ENCODE measurements around the gene STYXL1.

Gene STYXL1

DNA sequence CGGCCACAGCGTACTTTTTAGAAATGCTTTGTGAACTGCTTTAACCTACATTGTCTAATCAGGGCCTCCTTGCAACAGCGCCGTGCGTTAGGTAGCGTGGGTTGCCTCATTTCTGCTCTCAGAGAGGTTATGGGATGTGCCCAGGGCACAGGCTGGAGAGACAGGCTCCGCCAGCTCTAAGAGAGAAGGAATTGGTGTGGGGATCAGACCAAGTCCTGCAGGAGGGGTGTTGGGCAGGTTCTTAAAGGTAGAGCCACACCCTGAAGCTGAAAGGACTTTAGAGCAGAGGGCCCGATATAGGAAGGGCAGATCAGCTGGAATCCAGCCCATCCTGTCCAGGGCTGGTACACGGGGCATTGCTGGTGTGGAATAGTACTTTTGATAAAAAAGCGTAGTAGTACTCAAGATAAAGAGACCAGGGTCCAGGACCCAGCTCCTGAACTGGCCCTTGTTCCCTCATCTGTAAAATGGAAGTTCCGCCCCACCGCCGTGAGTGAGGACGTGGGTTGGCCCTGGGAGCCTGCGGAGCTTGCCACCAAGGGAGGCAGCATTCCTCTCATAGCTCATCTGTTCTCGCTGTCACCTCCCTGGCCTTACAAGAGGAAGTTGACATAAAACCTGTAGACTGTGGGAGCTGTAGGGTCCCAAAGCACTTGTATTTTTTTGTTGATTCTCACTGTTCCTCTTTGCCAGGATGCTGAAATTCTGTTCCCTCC lies 90.6 kb downstream of the STYXL1 start:
- no peak for DNase-seq (ENCODE audit: low read depth in 2 of 2)

DNA sequence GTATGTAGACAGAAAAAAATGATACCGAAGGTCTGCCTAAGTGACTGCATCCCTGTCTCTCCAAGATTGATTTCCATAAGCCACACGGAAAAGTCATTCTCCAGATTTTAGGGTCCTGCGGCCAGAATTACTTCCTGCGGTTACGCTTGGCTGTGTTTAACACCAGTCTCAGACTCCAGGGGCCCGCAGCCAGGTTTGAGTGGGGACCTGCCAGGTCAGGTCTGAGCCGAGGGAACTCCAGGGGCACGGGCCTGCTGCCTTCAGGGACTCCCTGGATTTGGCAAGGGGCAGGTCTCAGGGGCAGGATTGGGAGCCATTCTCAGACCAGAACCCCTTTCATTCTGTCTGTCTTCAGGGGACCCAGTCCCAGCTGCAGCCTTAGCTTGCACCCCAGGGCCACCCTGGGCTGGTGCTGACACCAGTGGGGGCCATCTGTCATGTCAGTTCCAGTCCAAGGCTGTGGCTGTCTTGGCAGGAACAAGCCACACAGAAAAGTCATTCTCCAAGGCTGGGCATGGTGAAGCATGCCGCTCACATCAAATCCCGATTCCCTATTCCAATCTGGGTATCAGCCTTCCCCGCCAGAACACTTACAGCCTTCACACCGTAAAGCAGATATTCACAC lies 92.4 kb downstream of the STYXL1 start:
- DNase-seq (ENCODE audit: low read depth in 2 of 2) = no peak

DNA sequence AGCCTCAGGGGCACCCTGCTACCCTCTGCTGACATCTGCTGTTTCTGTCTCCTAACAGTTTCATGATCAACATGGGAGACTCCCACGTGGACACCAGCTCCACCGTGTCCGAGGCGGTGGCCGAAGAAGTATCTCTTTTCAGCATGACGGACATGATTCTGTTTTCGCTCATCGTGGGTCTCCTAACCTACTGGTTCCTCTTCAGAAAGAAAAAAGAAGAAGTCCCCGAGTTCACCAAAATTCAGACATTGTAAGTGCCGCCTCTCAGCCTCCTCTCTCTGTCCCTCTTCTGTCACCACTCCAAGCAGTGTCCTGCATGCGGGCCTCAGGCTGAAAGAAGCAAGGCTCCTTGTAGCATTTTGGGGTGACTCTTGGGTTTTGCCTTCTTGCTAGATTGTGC lies 93.9 kb downstream of the STYXL1 start:
- no peak for DNase-seq (ENCODE audit: low read depth in 2 of 2)

DNA sequence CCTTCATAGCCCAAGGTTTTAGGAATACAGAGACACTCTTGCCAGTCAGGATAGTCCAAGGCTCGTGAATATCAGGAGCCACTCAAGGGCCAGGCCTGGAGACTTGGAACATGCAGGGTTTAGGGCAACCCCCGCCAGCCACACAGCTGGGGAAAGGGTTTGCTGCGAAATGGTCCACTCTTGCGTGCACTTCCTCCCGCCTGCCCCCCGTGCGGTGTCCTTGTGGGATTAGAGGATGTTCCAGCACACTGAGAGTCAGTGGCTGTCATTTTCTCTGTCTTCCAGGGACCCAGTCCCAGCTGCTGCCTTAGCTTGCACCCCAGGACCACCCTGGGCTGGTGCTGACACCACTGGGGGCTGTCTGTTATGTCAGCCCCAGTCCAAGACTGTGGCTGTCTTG lies 94.4 kb downstream of the STYXL1 start:
- DNase-seq (ENCODE audit: low read depth in 2 of 2) = no peak

DNA sequence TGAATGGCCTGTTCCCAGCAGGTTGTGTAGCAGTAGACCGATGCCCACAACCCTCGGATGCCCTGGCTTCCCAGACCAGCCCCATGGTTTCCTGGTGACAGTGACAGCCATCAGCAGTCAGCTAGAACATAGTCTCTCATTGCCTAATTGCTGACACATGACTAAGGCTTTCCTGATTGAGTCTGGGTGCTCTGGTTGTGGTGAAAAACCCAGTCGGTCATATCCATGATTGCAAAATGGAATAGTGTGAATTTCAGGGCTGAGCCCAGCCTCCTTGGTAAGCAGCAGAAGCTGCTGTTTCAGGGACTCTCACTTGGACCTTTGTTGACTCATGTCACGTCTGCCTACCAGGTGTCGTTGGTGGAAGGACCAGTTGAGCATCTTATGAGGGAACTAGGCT lies 96.3 kb downstream of the STYXL1 start:
- DNase-seq (ENCODE audit: low read depth in 2 of 2) = no peak

DNA sequence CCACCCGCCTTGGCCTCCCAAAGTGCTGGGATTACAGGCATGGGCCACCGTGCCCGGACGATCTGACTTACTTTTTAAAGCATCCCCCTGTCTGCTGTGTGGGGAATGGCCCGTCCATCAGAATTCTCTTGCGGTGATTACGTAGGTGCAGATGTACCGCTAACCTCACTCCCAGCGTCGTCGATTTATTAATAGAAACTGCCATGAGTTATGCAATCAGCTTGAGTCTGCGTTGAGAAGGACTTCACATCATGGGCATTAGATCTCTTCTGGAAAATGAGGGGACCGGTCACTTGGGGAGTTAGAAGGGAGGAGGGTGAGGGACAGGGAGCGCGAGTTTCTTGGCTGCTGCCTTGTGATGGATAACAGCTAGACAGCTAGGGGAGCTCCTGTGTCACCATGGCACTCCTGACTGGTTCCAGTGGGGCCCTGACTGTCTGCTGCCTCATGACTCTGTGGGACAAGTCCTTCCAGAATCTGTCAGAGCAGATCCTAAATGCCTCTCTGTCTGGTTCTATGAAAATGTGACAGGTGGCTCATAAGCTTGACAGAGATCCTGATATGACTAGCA lies 97.6 kb downstream of the STYXL1 start:
- no peak for DNase-seq (ENCODE audit: low read depth in 2 of 2)

DNA sequence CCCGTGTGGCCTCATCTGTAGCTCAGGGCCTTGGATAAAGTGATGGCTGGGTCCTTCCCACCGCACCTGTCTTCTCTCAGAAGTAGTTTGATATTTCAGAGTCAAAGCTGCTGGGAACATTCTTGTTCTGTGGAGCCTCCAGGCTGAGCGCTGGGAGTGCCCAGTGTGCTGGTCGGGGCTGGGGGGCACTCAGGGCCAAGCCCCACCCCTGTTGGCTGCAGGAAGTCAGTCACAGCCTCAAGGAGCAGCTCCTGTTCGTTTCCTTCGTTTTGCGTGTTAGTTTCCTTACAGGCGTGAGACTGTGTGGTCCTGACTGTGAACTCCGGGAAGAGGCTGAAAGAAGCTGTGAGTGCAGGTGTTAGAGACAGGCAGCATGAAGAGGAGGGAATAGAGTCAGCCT lies 99.6 kb downstream of the STYXL1 start:
- DNase-seq (ENCODE audit: low read depth in 2 of 2) = no peak

Data from stimulated activated CD4-positive, alpha-beta T cell treated with anti-CD3 and anti-CD28 coated beads, Interleukin-1b, Interleukin-23, amount 100 ng/mL, for 1 hour (primary cell).